Muscle layer of duodenum (tissue), 2 donors: Measurements from ENCODE around the gene NUDT6.
A peak's percentile ranks its signal among the peaks of the same experiment; 100 is the strongest.

Experiments used
- H3K27ac ChIP-seq: one replicate; pipeline ENCODE4 v1.7.0; 2013; ENCODE audit warnings: mild to moderate bottlenecking, low read length
- H3K27me3 ChIP-seq: one replicate; pipeline ENCODE4 v1.7.0; 2013; ENCODE audit warnings: low read depth, mild to moderate bottlenecking, control low read depth, low read length
- H3K36me3 ChIP-seq, 2 donors: one replicate each; pipeline ENCODE4 v1.7.0; 2013; ENCODE audit warnings: low read length in 2 of 2, control low read depth in 1 of 2, mild to moderate bottlenecking in 1 of 2; ENCODE audit not compliant: insufficient read depth in 2 of 2, control insufficient read depth in 1 of 2
- H3K4me1 ChIP-seq, 2 donors: one replicate each; pipeline ENCODE4 v1.7.0; 2013; ENCODE audit warnings: low read length in 2 of 2, mild to moderate bottlenecking in 2 of 2, control low read depth in 1 of 2, moderate library complexity in 1 of 2; ENCODE audit not compliant: insufficient read depth in 2 of 2, control insufficient read depth in 1 of 2
- H3K4me3 ChIP-seq, 2 donors: one replicate each; pipeline ENCODE4 v1.7.0; 2013; ENCODE audit warnings: low read length in 2 of 2, low read depth in 1 of 2, mild to moderate bottlenecking in 1 of 2
- H3K9me3 ChIP-seq, 2 donors: one replicate each; pipeline ENCODE4 v1.7.0; 2013; ENCODE audit warnings: low read length in 2 of 2, control low read depth in 1 of 2, mild to moderate bottlenecking in 1 of 2; ENCODE audit not compliant: control insufficient read depth in 1 of 2
- donor health status: healthy.

The NUDT6 gene, protein sequence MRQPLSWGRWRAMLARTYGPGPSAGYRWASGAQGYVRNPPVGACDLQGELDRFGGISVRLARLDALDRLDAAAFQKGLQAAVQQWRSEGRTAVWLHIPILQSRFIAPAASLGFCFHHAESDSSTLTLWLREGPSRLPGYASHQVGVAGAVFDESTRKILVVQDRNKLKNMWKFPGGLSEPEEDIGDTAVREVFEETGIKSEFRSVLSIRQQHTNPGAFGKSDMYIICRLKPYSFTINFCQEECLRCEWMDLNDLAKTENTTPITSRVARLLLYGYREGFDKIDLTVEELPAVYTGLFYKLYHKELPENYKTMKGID

DNA sequence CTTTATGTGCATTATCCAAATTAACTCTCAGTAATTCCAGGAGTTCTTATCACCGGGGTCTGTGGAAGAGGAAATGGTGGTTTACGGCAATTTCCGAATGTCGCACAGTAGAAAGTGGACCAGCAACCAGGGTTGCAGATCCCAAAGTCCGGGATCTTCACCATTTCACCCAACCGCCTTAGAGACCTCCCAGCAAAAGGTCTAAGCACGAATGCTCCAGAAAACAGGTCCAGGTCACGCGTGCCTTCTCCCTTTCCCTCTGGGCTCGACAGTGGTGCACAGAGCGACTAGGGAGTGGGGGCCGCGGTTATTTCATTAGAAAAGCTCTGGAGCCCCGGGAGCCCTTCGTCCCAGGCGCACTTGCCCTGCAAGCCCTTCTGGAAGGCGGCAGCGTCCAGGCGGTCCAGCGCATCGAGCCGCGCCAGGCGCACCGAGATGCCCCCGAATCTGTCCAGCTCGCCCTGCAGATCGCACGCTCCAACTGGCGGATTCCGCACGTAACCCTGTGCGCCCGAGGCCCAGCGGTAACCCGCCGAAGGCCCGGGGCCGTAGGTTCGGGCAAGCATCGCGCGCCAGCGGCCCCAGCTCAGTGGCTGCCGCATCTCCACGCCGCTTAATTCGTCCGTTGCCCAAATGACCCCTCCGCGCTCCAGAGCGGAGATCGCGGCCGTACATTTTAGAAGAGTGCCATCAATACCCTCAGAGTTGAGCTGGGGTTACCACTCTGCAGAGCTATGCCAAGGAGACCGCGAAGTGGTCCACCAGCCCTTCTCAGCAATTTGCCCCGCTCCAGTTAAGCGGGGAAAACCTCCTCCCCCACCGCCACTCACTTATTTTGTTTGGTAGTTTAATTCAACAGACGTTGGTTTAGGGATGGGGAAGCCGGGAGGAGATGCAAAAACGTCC, at the start of gene NUDT6:
Gene NUDT6, minus strand, starts transcription at position 627 of the 906 bp plus-strand sequence. Its CDS starts 25 bp downstream, at position 602.
- H3K36me3 ChIP-seq: no peaks in the 10 kb centered on the region
- peak within 1 kb of the TSS; percentile 74 for H3K27ac ChIP-seq

DNA sequence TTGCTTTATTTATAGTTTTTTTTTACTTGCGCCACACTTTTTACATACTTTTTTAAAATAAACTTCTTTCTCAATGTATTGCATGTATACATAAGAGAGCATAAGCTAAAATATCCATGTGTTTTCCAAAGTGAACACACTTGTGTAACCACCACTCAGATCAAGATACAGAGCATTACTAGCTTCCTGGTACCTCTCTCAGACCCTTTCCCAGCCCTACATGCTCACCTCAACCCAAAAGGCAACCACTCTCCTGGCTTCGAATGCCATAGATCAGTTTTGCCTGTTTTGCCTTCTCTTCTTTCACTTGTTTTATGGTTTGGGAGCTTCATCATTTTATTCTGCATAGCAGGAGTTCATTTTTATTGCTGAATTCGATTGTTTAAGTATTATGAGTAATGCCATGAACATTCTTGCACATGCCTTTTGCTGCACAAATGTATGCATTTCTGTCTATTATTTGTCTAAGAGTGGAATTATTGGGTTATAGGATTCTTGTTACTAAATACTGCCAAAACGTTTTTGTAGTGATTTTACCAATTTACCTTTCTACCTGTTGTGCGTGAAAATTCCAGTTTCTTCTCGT, 45.9 kb upstream of the NUDT6 start:
- Histone ChIP-seq H3K9me3 (no peaks in the 10 kb centered on the region), H3K36me3 (no peaks in the 10 kb centered on the region), H3K27me3 (no peaks in the 10 kb centered on the region), H3K4me1 (no peaks in the 10 kb centered on the region), H3K27ac (no peak overlapping the region), H3K4me3 (no peak overlapping the region)

More for the DNA sequence above, at the start of gene NUDT6:
- H3K4me3 ChIP-seq: peak within 1 kb of the TSS; percentile 97 to 99
- no peaks in the 10 kb centered on the region for H3K9me3 ChIP-seq
- no peaks in the 10 kb centered on the region for H3K27me3 ChIP-seq
- peaks cover 7 to 12% of the 10 kb centered on the region in 2 donors for H3K4me1 ChIP-seq

DNA sequence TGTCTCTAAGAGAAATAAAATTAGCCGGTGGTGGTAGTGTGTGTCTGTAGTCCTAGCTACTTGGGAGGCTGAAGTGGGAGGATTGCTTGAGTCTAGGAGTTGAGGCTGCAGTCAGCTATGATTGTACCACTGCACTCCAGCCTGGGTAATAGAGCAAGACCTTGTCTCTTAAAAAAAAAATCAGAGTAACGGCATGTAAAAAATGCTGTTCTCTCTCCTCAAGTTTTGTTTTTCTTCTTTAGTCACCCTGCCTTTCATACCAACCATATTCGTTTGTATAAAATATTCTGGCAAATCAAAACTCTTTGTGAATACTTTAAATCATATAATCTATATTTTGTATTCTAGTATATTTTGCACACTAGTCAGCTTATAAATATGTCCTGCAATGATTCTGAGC, 44.8 kb upstream of the NUDT6 start:
- Histone ChIP-seq H3K9me3 (no peaks in the 10 kb centered on the region), H3K27ac (no peak overlapping the region), H3K4me3 (no peak overlapping the region), H3K27me3 (no peaks in the 10 kb centered on the region), H3K4me1 (no peaks in the 10 kb centered on the region), H3K36me3 (no peaks in the 10 kb centered on the region)

DNA sequence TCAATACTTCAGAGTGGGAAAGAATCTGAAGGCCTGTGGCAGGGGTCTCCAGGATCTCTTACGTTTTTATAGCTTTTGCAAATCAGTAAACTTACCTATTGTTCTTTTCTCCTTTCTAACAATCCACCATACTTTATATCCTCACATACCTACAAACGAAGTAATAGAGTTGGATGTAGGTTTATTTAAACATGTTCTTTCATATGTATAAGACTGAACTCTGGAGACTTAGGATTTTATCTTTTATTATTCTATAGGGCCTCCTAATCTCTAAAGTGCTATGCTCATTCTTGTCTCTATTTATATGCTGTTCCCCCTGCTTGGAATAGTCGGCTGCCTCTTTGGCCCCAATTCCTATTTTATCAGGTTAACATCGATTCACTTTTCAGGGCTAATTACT, 43.8 kb upstream of the NUDT6 start:
- no peaks in the 10 kb centered on the region for H3K36me3 ChIP-seq
- no peak overlapping the region for H3K4me3 ChIP-seq
- no peaks in the 10 kb centered on the region for H3K27me3 ChIP-seq
- peaks cover 0 to 4% of the 10 kb centered on the region in 2 donors for H3K4me1 ChIP-seq
- no peak overlapping the region for H3K27ac ChIP-seq
- H3K9me3 ChIP-seq: no peaks in the 10 kb centered on the region

DNA sequence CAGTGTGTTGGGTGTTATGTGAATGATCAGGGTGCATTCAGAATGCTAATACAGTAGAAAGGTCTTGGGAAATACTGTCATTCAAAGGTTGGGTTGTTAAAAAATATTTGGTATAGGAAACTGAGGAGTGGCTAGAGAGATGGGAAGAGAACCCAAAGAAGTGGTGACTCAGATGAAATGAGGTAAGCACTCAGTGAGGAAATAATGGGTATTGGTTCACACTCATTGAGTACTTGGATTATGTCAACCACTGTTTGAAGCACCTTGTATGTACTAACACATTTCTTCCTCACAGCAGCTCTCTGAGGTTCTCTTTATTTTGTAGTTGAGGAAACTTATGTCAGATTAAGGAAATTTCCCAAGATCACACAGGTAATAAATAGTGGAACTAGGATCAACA, 40.8 kb upstream of the NUDT6 start:
- Histone ChIP-seq H3K36me3 (no peaks in the 10 kb centered on the region), H3K4me1 (peaks cover 0 to 12% of the 10 kb centered on the region in 2 donors), H3K9me3 (no peaks in the 10 kb centered on the region), H3K27ac (no peak overlapping the region), H3K4me3 (no peak overlapping the region), H3K27me3 (no peaks in the 10 kb centered on the region)

GRCh38 chr4:122960611-122961000, 38.2 kb upstream of the NUDT6 start:
- peak overlapping the region; percentile 37 for H3K27ac ChIP-seq
- no peaks in the 10 kb centered on the region for H3K36me3 ChIP-seq
- H3K4me1 ChIP-seq: peaks cover 0 to 12% of the 10 kb centered on the region in 2 donors
- no peak overlapping the region for H3K4me3 ChIP-seq
- no peaks in the 10 kb centered on the region for H3K27me3 ChIP-seq
- H3K9me3 ChIP-seq: no peaks in the 10 kb centered on the region

DNA sequence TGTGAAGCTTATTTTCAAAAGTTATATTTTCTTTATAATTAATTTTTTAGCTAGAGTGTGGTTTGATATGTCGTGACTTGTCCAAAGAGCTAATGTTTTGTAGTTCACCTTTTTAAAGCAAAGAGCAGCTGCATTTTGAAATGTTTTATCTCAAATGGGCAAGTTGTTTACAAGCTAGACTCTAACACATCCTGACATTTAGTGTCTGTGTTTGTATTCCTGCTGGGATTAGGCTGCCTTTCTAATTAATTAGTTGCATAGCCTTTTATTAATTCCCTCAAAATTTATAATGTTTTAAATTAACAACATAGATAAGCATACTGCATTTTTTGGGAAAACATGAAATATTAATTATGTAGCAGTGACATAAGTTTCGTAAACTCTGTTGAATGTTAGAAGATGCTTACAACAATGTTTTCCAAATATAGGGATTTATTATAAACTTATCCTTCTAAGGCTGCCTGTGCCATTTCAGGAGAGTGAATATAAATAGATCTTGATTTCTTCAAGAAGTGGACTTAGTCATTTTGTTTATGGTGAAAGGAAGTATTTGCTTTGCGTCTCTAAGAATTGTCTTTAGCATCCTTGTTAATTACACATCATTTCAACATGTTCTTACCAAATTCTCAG, 37.7 kb upstream of the NUDT6 start:
- no peaks in the 10 kb centered on the region for H3K27me3 ChIP-seq
- no peaks in the 10 kb centered on the region for H3K9me3 ChIP-seq
- H3K36me3 ChIP-seq: no peaks in the 10 kb centered on the region
- H3K27ac ChIP-seq: peak overlapping the region; percentile 37
- H3K4me3 ChIP-seq: no peak overlapping the region
- H3K4me1 ChIP-seq: peaks cover 0 to 12% of the 10 kb centered on the region in 2 donors

- Histone ChIP-seq H3K9me3 (no peaks in the 10 kb centered on the region), H3K36me3 (no peaks in the 10 kb centered on the region), H3K27me3 (no peaks in the 10 kb centered on the region), H3K27ac (no peak overlapping the region), H3K4me3 (no peak overlapping the region), H3K4me1 (peaks cover 0 to 12% of the 10 kb centered on the region in 2 donors)
Observed at GRCh38 chr4:122959441-122959840, 37.0 kb upstream of the NUDT6 start.

DNA sequence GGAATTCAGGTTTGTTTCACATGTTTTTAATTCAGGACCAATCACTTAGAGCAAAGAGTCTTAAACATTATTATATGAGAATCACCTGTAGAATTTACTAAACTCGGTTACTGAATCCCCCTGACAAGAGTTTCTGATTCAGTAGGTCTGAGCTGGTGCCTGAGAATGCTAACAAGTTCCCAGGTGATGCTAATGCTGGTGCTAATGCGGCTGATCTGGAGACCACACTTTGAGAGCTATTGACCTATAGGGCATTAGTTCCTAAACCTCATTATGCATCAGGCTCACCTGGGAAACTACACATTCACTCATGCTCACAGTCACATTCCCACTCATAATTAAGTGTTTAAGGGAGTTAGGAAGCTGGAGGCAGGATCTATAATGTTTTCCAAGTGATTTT, 36.1 kb upstream of the NUDT6 start:
- Histone ChIP-seq H3K9me3 (no peaks in the 10 kb centered on the region), H3K4me1 (peaks cover 0 to 12% of the 10 kb centered on the region in 2 donors), H3K27me3 (no peaks in the 10 kb centered on the region), H3K27ac (no peak overlapping the region), H3K36me3 (no peaks in the 10 kb centered on the region), H3K4me3 (no peak overlapping the region)

DNA sequence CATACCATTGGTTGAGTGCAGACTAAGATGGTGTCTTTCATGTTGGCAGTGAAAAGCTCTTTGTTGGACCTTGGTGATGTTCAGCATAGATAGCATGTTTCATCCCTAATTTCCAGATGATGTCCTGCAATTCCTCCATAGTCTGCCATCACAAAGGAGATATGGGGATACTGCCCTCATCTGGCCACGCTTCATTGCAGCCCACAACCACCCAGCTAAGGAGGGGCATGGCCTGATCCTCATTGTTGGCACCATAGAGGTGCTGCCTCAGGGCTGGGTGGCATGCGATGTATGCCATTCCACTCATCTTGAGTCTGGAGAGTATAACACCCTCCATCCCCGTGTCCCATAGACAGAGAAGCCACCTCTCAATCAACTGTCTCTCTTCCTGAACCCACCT, 31.5 kb upstream of the NUDT6 start:
- Histone ChIP-seq H3K27ac (no peak overlapping the region), H3K27me3 (no peaks in the 10 kb centered on the region), H3K4me3 (no peak overlapping the region), H3K9me3 (no peaks in the 10 kb centered on the region), H3K4me1 (no peaks in the 10 kb centered on the region), H3K36me3 (peaks cover 9 to 39% of the 10 kb centered on the region in 2 donors)

- Histone ChIP-seq H3K36me3 (peaks cover 13 to 48% of the 10 kb centered on the region in 2 donors), H3K27me3 (no peaks in the 10 kb centered on the region), H3K4me3 (no peak overlapping the region), H3K27ac (no peak overlapping the region), H3K9me3 (no peaks in the 10 kb centered on the region), H3K4me1 (no peaks in the 10 kb centered on the region)
Observed at GRCh38 chr4:122952028-122952427, 29.6 kb upstream of the NUDT6 start.
